HG02610 (cell line): Measurements from ENCODE around the gene VARS1.
A peak's percentile ranks its signal among the peaks of the same experiment; 100 is the strongest.
"Not testable (repeated sequence)": the region's sequence is repeated elsewhere in the genome, so short reads cannot be mapped to it uniquely, and the experiment has no call there.

Source experiments
- ATAC-seq: cut with Tn5 transposase; IDR thresholded peaks from one replicate; pipeline ENCODE4 v1.9.1; 2021; ENCODE audit warnings: mild to moderate bottlenecking, moderate library complexity; ENCODE audit not compliant: unreplicated experiment

The VARS1 gene

DNA sequence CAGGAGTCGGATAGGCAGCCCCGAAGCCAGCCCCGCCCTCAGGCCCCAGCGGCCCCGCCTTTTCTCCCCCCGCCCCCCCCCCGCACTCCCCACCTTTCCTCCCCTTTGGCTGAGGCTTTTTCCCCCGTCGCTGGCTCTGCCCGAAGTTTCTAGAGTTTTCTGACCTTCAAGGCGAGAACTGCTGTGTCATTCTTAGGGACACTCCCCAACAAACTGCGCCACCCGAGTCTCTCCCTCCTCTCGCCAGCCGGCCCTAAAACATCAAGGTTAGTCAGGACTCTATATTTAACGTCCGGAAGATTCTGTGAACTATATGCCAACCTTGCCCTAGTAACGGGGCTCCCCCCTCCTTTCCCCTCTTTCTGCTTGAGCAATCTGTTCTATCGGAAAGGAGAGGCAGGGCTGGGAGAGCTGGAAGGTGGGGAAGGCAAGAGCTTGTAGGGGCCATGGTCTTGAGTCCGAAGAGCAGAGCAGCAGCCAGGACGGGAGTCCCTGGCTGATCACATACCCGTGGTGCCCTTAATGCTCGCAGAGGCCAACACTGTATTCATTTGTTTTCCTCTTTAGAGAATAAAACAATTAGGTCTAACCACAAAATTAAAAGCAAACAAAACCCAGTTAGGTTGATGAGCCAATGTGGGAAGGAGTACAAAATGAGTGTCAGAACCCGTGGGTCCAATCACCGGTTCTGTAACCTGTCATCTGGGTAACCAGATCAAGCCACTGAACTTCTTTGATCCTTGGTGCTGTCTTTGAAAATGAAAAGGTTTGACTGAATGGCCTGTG, 26.7 kb upstream of the VARS1 start:
- ATAC-seq = no peak

DNA sequence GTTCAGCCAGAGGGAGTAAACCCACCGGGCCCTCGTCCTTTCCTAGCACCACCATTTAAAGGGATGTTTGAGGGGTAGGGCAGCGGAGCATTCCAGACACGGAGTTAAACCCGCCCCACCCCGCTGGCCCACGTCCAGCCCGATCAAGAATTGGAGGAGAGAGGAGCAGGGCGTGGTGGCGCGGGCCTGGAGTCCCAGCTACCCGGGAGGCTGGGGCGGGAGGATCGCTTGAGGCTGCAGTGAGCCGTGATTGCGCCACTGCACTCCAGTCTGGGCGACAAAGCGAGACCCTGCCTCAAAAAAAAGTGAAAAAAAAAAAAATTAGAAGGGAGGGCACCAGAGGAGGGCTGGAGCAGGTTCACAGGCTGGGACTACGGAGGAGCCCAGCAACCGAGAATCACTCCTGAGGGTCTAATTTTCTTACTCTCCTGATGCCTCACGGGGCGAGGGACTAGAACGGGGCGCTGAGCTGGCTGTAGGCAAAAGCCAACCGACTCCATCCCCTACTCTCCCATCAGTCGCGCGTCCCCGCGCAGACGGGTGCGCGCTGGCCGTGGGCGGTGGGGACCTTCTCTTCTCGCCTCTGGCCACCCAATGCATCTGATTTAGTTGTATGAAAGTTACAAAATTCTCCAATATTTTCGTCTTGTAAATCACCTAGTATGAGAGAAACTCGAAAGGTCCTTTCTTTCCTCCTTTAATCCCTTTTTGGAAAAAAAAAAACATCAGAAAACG, 25.9 kb upstream of the VARS1 start:
- ATAC-seq = no peak

DNA sequence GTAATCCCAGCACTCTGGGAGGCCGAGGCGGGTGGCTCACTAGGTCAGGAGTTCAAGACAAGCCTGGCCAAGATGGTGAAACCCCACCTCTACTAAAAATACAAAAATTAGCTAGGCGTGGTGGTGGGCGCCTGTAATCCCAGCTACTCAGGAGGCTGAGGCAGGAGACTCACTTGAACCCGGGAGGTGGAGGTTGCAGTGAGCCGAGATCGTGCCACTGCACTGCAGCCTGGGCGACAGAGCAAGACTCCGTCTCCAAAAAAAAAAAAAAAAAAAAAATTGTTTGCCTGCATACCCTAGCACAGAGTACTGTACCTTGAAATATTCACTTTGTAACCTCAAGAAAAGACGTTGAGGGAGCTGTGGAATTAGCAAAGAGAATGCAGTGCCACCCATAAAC, 24.8 kb upstream of the VARS1 start:
- not testable (repeated sequence) for ATAC-seq

DNA sequence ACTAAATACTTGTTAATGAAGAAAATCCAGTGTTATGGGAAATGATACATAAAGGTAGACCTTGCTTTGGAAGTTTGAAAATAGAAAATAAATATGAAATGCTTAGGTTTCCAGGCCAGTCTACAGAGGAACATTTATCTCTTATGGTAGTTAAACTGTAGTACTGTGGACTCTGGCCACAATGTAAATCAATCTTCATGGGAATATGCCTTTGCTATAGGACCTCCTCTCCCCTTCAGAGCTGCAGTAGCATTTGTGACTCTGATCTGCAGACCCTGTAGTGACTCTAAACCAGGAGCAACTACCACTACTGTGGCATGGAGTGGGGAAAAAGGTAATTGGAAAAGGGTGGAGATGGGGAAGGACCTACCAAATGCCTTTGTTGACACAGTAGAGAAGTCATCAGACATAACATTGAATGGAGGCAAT, 24.3 kb upstream of the VARS1 start:
- ATAC-seq = no peak

GRCh38 chr6:31817929-31818511, 22.5 kb upstream of the VARS1 start:
- not testable (repeated sequence) for ATAC-seq

- not testable (repeated sequence) for ATAC-seq
These were observed 21.8 kb upstream of the VARS1 start for GRCh38 chr6:31817133-31817928.

GRCh38 chr6:31815025-31815838, 19.7 kb upstream of the VARS1 start, which contains the start of the genes HSPA1A and HSPA1L:
HSPA1A (plus strand) TSS chr6:31815543; CDS start chr6:31815757, 214 bp downstream.
HSPA1L (minus strand) TSS chr6:31815283; CDS start chr6:31811972, 3,311 bp downstream.
- no peak for ATAC-seq

- peak; percentile 47 for ATAC-seq
These were observed 19.1 kb upstream of the VARS1 start for GRCh38 chr6:31814677-31815024.

- ATAC-seq = no peak
These were observed 17.9 kb upstream of the VARS1 start for GRCh38 chr6:31813465-31813849.

DNA sequence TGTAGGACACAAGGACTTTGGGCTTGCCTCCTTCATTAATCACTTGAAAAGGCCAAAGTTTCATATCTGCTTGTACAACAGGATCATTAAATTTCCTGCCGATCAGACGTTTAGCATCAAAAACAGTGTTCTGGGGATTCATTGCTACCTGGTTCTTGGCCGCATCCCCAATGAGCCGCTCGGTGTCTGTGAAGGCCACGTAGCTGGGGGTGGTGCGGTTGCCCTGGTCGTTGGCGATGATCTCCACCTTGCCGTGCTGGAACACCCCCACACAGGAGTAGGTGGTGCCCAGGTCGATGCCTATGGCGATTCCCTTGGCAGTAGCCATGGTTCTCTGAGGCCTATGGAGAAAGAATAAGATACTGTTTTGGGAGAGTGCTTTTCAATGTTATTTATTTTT, 16.1 kb upstream of the VARS1 start:
- ATAC-seq = no peak

- not testable (repeated sequence) for ATAC-seq
These were observed 13.0 kb upstream of the VARS1 start for GRCh38 chr6:31808599-31808998.

GRCh38 chr6:31806470-31807272, 11.1 kb upstream of the VARS1 start, which contains the start of gene LSM2:
LSM2 (minus strand) TSS chr6:31806966; CDS start chr6:31806757, 209 bp downstream.
- ATAC-seq = peak; percentile 82

DNA sequence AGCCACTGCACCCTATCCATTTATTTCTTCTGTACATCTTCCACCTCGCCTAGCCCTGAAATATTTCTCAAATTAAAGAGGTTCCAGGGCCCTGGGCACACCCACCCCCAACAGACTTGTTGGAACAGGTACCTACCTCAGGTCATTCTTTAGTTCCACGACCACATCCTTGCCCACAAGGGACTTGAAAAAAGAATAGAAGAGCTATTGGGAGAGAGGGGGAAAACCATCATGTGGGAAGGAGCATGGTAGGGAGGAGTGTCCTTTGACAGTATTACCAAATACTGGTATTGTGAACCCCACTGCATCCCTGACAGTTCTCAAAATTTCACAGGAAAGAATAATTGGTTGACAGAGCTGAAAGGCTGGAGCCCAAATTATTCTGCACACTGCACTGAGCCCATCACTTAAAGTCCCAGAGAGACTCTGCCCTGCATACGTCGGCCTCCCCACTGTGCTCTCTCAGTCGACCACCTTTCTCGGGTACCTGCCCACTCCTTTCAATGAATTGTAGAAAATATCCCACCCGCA, 10.5 kb upstream of the VARS1 start:
- peak; percentile 12 for ATAC-seq

GRCh38 chr6:31801031-31801927, 5.7 kb upstream of the VARS1 start:
- not testable (repeated sequence) for ATAC-seq

DNA sequence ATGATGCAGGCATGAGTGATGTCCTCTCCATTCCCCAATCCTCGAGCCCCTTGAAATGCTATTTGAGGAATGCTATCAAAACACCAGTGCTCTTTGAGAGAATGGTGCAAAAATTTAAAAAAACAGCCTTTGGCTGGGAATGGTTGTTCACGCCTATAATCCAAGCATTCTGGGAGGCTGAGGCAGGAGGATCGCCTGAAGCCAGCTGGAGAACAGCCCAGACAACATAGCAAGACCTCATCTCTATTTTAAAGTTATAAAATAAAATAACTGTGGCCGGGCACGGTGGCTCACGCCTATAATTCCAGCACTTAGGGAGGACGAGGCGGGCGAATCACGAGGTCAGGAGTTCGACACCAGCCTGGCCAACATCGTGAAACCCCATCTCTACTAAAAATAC, 4.2 kb upstream of the VARS1 start:
- ATAC-seq = no peak

DNA sequence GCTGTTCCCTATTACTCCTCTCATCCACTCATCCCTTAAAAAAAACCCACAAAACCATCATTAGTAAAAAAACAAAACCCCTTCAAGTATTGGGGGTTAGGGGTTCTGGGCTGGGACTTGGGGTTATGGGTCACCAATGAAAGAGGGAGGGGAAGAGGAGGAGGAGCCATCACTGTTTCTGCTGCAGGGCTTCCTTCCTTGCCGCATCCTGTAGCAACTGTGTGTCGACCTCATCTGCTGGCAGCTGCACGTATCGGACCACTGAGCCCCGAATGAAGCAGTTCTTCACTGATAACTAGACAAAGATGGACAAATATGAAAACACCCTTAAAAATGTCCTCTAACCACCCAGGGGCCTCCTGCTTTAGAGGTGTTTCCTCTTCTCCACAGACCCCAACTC, 2.0 kb upstream of the VARS1 start:
- ATAC-seq = no peak

DNA sequence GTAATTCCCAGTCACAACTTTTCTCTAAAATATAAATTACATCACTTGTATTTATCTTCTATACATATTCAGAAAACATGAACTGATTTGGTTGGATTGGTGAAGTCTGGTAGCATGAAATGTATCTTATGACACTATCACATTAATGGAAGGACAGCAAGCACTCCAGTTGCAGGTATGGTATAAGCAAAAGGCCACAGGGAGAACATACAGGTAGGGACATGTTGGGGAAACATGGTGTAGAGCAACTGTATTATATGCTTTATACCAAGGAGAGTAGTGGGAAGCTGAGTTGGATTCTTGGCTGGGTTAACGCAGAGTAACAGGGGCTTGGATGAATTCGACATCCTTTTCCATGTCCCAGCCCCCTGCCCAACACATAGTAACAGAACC, 1.4 kb upstream of the VARS1 start:
- ATAC-seq = no peak
